ENCODE measurements around the gene GABRD.

Gene GABRD

GRCh38 chr1:2055911-2056575 lies 36.9 kb downstream of the GABRD start:
- TF ChIP-seq CTCF (IDR thresholded peaks at IDR 0.05; ENCODE audit: borderline replicate concordance, control extremely low read depth, extremely low read depth, insufficient read depth, missing control alignments): no peak
- in situ Hi-C loops (cut with MboI; ENCODE audit: low sequenced_read_pairs, unreplicated experiment): no loop called here
- DNase-seq (ENCODE audit: low spot score): no peak

GRCh38 chr1:2056955-2057590 lies 37.9 kb downstream of the GABRD start:
- in situ Hi-C loops (cut with MboI; ENCODE audit: low sequenced_read_pairs, unreplicated experiment): no loop called here
- TF ChIP-seq CTCF (IDR thresholded peaks at IDR 0.05; ENCODE audit: borderline replicate concordance, control extremely low read depth, extremely low read depth, insufficient read depth, missing control alignments): no peak
- no peak for DNase-seq (ENCODE audit: low spot score)

- DNase-seq (ENCODE audit: low spot score): no peak
- TF ChIP-seq CTCF (IDR thresholded peaks at IDR 0.05; ENCODE audit: borderline replicate concordance, control extremely low read depth, extremely low read depth, insufficient read depth, missing control alignments): no peak
- in situ Hi-C loops (cut with MboI; ENCODE audit: low sequenced_read_pairs, unreplicated experiment): no loop called here
Observed at GRCh38 chr1:2059290-2059953, 40.3 kb downstream of the GABRD start.

GRCh38 chr1:2060072-2060471 lies 40.9 kb downstream of the GABRD start:
- DNase-seq (ENCODE audit: low spot score): no peak
- in situ Hi-C loops (cut with MboI; ENCODE audit: low sequenced_read_pairs, unreplicated experiment): no loop called here
- TF ChIP-seq CTCF (IDR thresholded peaks at IDR 0.05; ENCODE audit: borderline replicate concordance, control extremely low read depth, extremely low read depth, insufficient read depth, missing control alignments): no peak

DNA sequence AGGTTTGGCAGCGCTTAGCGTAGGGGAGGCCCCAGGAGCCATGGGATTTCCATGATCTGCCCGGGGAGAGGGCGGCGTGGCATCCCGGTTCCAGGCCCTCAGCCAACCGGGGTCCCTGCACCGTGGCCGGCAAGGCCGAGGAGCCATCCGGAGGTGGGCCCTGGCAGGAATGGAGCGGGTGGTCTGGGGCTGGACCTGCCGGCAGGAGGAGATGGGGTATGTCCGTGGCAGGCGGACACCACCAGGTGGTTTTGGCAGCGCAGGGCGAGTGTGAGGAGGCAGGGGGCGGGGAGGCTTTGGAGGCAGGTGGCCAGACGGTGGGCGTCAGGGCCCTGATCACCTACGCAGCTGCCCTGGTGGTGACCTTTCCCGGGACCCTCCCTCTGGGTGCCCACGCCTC lies 41.4 kb downstream of the GABRD start:
- TF ChIP-seq CTCF (IDR thresholded peaks at IDR 0.05; ENCODE audit: borderline replicate concordance, control extremely low read depth, extremely low read depth, insufficient read depth, missing control alignments): no peak
- no peak for DNase-seq (ENCODE audit: low spot score)
- in situ Hi-C loops (cut with MboI; ENCODE audit: low sequenced_read_pairs, unreplicated experiment): no loop called here

DNA sequence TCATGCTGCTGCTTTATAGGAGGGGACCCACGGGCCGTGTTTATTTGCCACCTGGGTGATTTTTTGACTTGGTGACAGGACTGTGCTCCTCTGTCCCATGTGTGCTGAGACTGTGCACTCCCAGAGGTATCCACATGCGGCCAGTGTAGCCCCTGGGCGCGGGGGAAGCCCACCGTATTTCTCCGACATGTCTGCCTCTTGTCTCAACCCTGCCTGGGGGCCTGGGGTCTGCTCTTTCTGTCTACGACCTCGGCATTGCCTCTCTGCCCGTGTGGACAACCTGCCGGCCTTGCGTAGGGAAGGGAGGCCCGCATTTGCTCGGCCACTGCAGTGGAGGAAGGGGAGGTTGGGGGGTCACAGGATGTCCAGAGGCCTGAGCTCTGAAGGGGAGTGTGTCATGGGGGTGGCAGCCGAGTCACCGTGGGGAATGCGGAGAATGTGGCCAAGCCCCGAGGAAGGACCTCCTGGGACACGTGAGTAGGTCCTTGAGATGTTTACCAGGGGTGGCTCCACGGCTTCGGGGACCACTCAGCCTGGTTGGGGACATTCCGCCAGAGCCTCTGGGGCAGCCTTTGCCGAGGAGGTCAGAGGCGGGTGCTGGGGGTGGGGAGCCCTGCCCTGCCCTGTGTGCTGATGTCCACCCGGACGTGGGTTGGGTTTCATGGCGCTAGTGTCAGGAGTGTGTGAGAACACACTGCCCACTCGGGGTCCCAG lies 42.1 kb downstream of the GABRD start:
- in situ Hi-C loops (cut with MboI; ENCODE audit: low sequenced_read_pairs, unreplicated experiment): no loop called here

More for the DNA sequence above, 42.1 kb downstream of the GABRD start:
- TF ChIP-seq CTCF (IDR thresholded peaks at IDR 0.05; ENCODE audit: borderline replicate concordance, control extremely low read depth, extremely low read depth, insufficient read depth, missing control alignments): no peak
- no peak for DNase-seq (ENCODE audit: low spot score)
